ENCODE results near the gene IQCM.

The IQCM gene

GRCh38 chr4:149794352-149794751, 21.3 kb downstream of the IQCM start:
- Histone ChIP-seq H3K9me2 (replicated peaks; ENCODE audit: low read depth, low read length) (no peaks in the 10 kb centered on the region), H2AFZ (ENCODE audit: low read length) (no peak overlapping the region), H3K36me3 (ENCODE audit: insufficient read depth, low read length) (no peaks in the 10 kb centered on the region), H3K27me3 (ENCODE audit: insufficient read depth, low read length, poor library complexity, severe bottlenecking) (no peaks in the 10 kb centered on the region), H3K9ac (ENCODE audit: low read depth, low read length, poor library complexity, severe bottlenecking) (no peak overlapping the region), H3F3A (ENCODE audit: low read depth) (no peaks in the 10 kb centered on the region), H3K4me2 (ENCODE audit: low read depth, low read length, poor library complexity, severe bottlenecking) (no peak overlapping the region), H4K20me1 (ENCODE audit: insufficient read depth, low read length, poor library complexity, severe bottlenecking) (no peaks in the 10 kb centered on the region), H3K9me3 (ENCODE audit: insufficient read depth, low read depth, low read length) (no peaks in the 10 kb centered on the region), H3K79me2 (ENCODE audit: insufficient read depth, low read length) (no peaks in the 10 kb centered on the region), H3K4me1 (ENCODE audit: insufficient read depth, low read length, poor library complexity, severe bottlenecking) (no peaks in the 10 kb centered on the region), H3K4me3 (ENCODE audit: low read length, poor library complexity, severe bottlenecking) (no peak overlapping the region)
- TF ChIP-seq EZH2phosphoT487 (IDR thresholded peaks at IDR 0.05; ENCODE audit: borderline replicate concordance): no peak
- no peak for TF ChIP-seq CTCF (conservative IDR thresholded peaks at IDR 0.05; ENCODE audit: low read length)

GRCh38 chr4:149793459-149793858, 22.2 kb downstream of the IQCM start:
- Histone ChIP-seq H3K4me3 (ENCODE audit: low read length, poor library complexity, severe bottlenecking) (no peak overlapping the region), H3K79me2 (ENCODE audit: insufficient read depth, low read length) (no peaks in the 10 kb centered on the region), H3K9ac (ENCODE audit: low read depth, low read length, poor library complexity, severe bottlenecking) (no peak overlapping the region), H3F3A (ENCODE audit: low read depth) (no peaks in the 10 kb centered on the region), H4K20me1 (ENCODE audit: insufficient read depth, low read length, poor library complexity, severe bottlenecking) (no peaks in the 10 kb centered on the region), H3K9me2 (replicated peaks; ENCODE audit: low read depth, low read length) (no peaks in the 10 kb centered on the region), H3K4me2 (ENCODE audit: low read depth, low read length, poor library complexity, severe bottlenecking) (no peak overlapping the region), H3K9me3 (ENCODE audit: insufficient read depth, low read depth, low read length) (no peaks in the 10 kb centered on the region), H3K36me3 (ENCODE audit: insufficient read depth, low read length) (no peaks in the 10 kb centered on the region), H3K4me1 (ENCODE audit: insufficient read depth, low read length, poor library complexity, severe bottlenecking) (no peaks in the 10 kb centered on the region), H2AFZ (ENCODE audit: low read length) (no peak overlapping the region), H3K27me3 (ENCODE audit: insufficient read depth, low read length, poor library complexity, severe bottlenecking) (no peaks in the 10 kb centered on the region)
- TF ChIP-seq CTCF (conservative IDR thresholded peaks at IDR 0.05; ENCODE audit: low read length): no peak
- no peak for TF ChIP-seq EZH2phosphoT487 (IDR thresholded peaks at IDR 0.05; ENCODE audit: borderline replicate concordance)

- Histone ChIP-seq H3K9me2 (replicated peaks; ENCODE audit: low read depth, low read length) (no peaks in the 10 kb centered on the region), H3K79me2 (ENCODE audit: insufficient read depth, low read length) (no peaks in the 10 kb centered on the region), H2AFZ (ENCODE audit: low read length) (no peak overlapping the region)
Observed at GRCh38 chr4:149791851-149792250, 23.8 kb downstream of the IQCM start.

More at GRCh38 chr4:149791851-149792250, 23.8 kb downstream of the IQCM start:
- H3K9me3 ChIP-seq (ENCODE audit: insufficient read depth, low read depth, low read length): no peaks in the 10 kb centered on the region
- no peaks in the 10 kb centered on the region for H3F3A ChIP-seq (ENCODE audit: low read depth)
- no peaks in the 10 kb centered on the region for H4K20me1 ChIP-seq (ENCODE audit: insufficient read depth, low read length, poor library complexity, severe bottlenecking)
- no peak overlapping the region for H3K4me2 ChIP-seq (ENCODE audit: low read depth, low read length, poor library complexity, severe bottlenecking)
- TF ChIP-seq EZH2phosphoT487 (IDR thresholded peaks at IDR 0.05; ENCODE audit: borderline replicate concordance): no peak
- TF ChIP-seq CTCF (conservative IDR thresholded peaks at IDR 0.05; ENCODE audit: low read length): no peak
- no peaks in the 10 kb centered on the region for H3K27me3 ChIP-seq (ENCODE audit: insufficient read depth, low read length, poor library complexity, severe bottlenecking)
- H3K9ac ChIP-seq (ENCODE audit: low read depth, low read length, poor library complexity, severe bottlenecking): no peak overlapping the region
- no peaks in the 10 kb centered on the region for H3K36me3 ChIP-seq (ENCODE audit: insufficient read depth, low read length)
- H3K4me1 ChIP-seq (ENCODE audit: insufficient read depth, low read length, poor library complexity, severe bottlenecking): no peaks in the 10 kb centered on the region
- no peak overlapping the region for H3K4me3 ChIP-seq (ENCODE audit: low read length, poor library complexity, severe bottlenecking)

Measured in Loucy (cell line).